ACC112 (cell line): Measurements from ENCODE around the gene HAAO.

Experiments used
- H2AFZ ChIP-seq: fragments of 200-600 bp; sonication (generic); one replicate; pipeline ENCODE4 v1.6.0; 2017; ENCODE audit warnings: antibody characterized with exemption, low read length; ENCODE audit not compliant: unreplicated experiment
- H3K27ac ChIP-seq: fragments of 200-600 bp; sonication (generic); 2 replicates; pipeline ENCODE4 v1.5.1; 2014; ENCODE audit warnings: low read depth, mild to moderate bottlenecking, antibody characterized with exemption, low read length, moderate library complexity
- H3K27me3 ChIP-seq: fragments of 200-600 bp; sonication (generic); 2 replicates; pipeline ENCODE4 v1.6.1; 2014; ENCODE audit warnings: mild to moderate bottlenecking, antibody characterized with exemption, low read length, moderate library complexity, mixed read lengths; ENCODE audit not compliant: insufficient read depth
- H3K36me3 ChIP-seq: fragments of 200-600 bp; sonication (generic); 2 replicates; pipeline ENCODE4 v1.6.1; 2016; ENCODE audit warnings: mild to moderate bottlenecking, antibody characterized with exemption, low read length, moderate library complexity, mixed read lengths; ENCODE audit not compliant: insufficient read depth
- H3K4me1 ChIP-seq: fragments of 200-600 bp; sonication (generic); one replicate; pipeline ENCODE4 v1.6.1; 2016; ENCODE audit warnings: low read length, mixed read lengths; ENCODE audit not compliant: insufficient read depth, unreplicated experiment, control insufficient read depth
- H3K4me3 ChIP-seq: fragments of 200-600 bp; sonication (generic); 2 replicates; pipeline ENCODE4 v1.5.1; 2014; ENCODE audit warnings: mild to moderate bottlenecking, low read depth, low read length
- H3K79me2 ChIP-seq: fragments of 200-600 bp; sonication (generic); one replicate; pipeline ENCODE4 v1.6.0; 2016; ENCODE audit warnings: low read length; ENCODE audit not compliant: control insufficient read depth, unreplicated experiment, insufficient read depth

HAAO gene

GRCh38 chr2:42765686-42766085 is 26.7 kb downstream of the HAAO start:
- no peak overlapping the region for H3K4me3 ChIP-seq
- no peaks in the 10 kb centered on the region for H3K79me2 ChIP-seq
- no peaks in the 10 kb centered on the region for H3K27me3 ChIP-seq
- no peaks in the 10 kb centered on the region for H3K4me1 ChIP-seq
- no peak overlapping the region for H2AFZ ChIP-seq
- H3K36me3 ChIP-seq, result no peaks in the 10 kb centered on the region
- no peak overlapping the region for H3K27ac ChIP-seq

DNA sequence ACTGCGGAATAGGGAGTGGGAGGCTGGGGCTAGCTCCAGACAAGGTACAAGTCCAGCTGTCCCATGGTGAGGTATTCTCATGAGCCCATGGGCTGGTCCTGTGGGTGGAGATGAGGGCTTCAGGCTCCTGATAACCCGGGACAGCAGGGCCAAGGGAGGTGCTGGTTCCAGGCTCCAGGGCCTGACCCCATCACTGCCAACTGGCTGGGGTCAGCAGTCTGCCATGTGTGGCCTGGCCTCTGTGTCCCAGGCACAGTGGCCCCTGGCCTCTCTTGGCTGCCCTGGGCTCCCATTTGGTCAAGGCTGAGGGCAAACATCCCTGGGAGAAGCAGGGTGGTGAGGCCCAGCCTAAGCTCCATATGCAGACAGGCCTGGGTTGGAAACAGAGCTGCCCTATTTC is 27.5 kb downstream of the HAAO start:
- Histone ChIP-seq H3K27me3 (no peaks in the 10 kb centered on the region), H3K36me3 (no peaks in the 10 kb centered on the region), H3K4me3 (no peak overlapping the region), H2AFZ (no peak overlapping the region), H3K27ac (no peak overlapping the region), H3K4me1 (no peaks in the 10 kb centered on the region), H3K79me2 (no peaks in the 10 kb centered on the region)

GRCh38 chr2:42764096-42764495 is 28.3 kb downstream of the HAAO start, which contains the start of gene OXER1:
TSS of gene OXER1 (minus strand) at chr2:42764135. CDS start at chr2:42764062, 73 bp downstream.
- Histone ChIP-seq H3K27me3 (no peaks in the 10 kb centered on the region), H3K4me1 (no peaks in the 10 kb centered on the region), H2AFZ (no peak within 1 kb of the TSS)

GRCh38 chr2:42762823-42763804 is 29.3 kb downstream of the HAAO start:
- H3K4me3 ChIP-seq, result no peak overlapping the region
- no peak overlapping the region for H2AFZ ChIP-seq
- H3K79me2 ChIP-seq, result no peaks in the 10 kb centered on the region
- H3K27me3 ChIP-seq, result no peaks in the 10 kb centered on the region
- H3K36me3 ChIP-seq, result no peaks in the 10 kb centered on the region
- no peaks in the 10 kb centered on the region for H3K4me1 ChIP-seq
- no peak overlapping the region for H3K27ac ChIP-seq

More at GRCh38 chr2:42764096-42764495, 28.3 kb downstream of the HAAO start, which contains the start of gene OXER1:
- no peak within 1 kb of the TSS for H3K27ac ChIP-seq
- no peak within 1 kb of the TSS for H3K4me3 ChIP-seq
- no peaks in the 10 kb centered on the region for H3K36me3 ChIP-seq
- no peaks in the 10 kb centered on the region for H3K79me2 ChIP-seq

DNA sequence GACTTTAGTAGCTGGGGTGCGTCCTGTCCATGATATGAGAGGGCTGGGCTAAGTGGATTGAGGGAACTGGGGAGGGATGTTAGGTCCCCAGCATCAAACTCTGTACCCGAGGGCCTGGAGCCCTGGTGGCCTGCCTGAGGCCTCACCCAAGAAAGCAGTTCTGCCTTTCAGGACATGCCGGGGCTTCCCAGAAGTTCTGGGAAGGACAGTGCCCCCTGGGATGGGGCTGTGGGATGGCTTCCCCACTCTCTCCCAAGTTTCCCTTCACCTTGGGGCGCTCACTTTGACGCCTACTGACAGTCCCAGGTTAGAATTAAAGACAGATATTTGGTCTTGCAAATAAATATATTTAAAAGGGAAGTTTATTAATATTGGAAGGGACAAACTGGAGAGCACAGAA is 30.2 kb downstream of the HAAO start:
- Histone ChIP-seq H3K36me3 (no peaks in the 10 kb centered on the region), H3K27me3 (no peaks in the 10 kb centered on the region), H2AFZ (no peak overlapping the region), H3K27ac (no peak overlapping the region), H3K4me3 (no peak overlapping the region), H3K79me2 (no peaks in the 10 kb centered on the region), H3K4me1 (no peaks in the 10 kb centered on the region)

GRCh38 chr2:42761554-42761953 is 30.8 kb downstream of the HAAO start:
- Histone ChIP-seq H3K36me3 (no peaks in the 10 kb centered on the region), H3K27me3 (no peaks in the 10 kb centered on the region), H3K79me2 (no peaks in the 10 kb centered on the region), H3K27ac (no peak overlapping the region), H2AFZ (no peak overlapping the region), H3K4me3 (no peak overlapping the region), H3K4me1 (no peaks in the 10 kb centered on the region)

GRCh38 chr2:42758751-42759150 is 33.6 kb downstream of the HAAO start:
- no peaks in the 10 kb centered on the region for H3K4me1 ChIP-seq
- H3K79me2 ChIP-seq, result no peaks in the 10 kb centered on the region
- H3K27me3 ChIP-seq, result no peaks in the 10 kb centered on the region
- H2AFZ ChIP-seq, result no peak overlapping the region
- no peak overlapping the region for H3K27ac ChIP-seq
- no peak overlapping the region for H3K4me3 ChIP-seq
- no peaks in the 10 kb centered on the region for H3K36me3 ChIP-seq

GRCh38 chr2:42757981-42758740 is 34.2 kb downstream of the HAAO start:
- Histone ChIP-seq H3K36me3 (no peaks in the 10 kb centered on the region), H3K4me1 (no peaks in the 10 kb centered on the region), H3K27me3 (no peaks in the 10 kb centered on the region), H3K27ac (no peak overlapping the region), H2AFZ (no peak overlapping the region), H3K4me3 (no peak overlapping the region), H3K79me2 (no peaks in the 10 kb centered on the region)

- Histone ChIP-seq H3K79me2 (no peaks in the 10 kb centered on the region), H3K36me3 (no peaks in the 10 kb centered on the region), H3K4me3 (no peak overlapping the region), H3K4me1 (no peaks in the 10 kb centered on the region), H3K27me3 (no peaks in the 10 kb centered on the region), H2AFZ (no peak overlapping the region), H3K27ac (no peak overlapping the region)
Observed at GRCh38 chr2:42756966-42757513, 35.3 kb downstream of the HAAO start.

DNA sequence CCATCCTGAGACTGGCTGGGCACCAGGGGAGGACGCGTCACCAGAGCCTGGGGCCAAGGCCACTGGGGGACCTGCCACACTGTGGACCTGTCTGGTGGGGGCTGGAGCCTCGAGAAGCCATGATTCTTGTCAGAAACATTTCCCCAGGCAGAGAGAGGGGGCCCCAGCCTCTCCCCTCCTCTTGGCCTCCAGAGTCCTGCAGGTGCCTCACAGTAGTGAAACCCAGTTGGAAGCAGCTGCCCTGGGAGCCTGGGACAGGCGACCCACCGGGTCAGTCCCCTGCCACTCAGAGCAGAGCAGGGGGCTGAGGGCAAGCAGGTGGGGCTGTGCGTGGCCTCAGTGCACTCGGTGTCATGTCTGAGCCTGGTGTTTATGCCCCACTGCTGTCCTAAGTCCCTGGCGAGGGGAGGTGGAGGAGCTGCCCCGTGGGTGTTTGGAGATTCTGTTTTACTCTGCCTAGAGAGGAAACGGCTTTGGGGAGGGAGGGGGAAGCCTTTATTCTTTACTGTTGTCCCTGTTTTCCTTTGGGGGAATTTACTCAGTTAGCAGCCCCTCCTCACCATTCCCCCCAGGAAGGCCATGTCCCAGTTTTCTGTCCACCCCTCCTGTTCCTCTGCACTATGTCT is 36.1 kb downstream of the HAAO start:
- Histone ChIP-seq H3K36me3 (no peaks in the 10 kb centered on the region), H3K4me3 (no peak overlapping the region), H2AFZ (no peak overlapping the region), H3K27me3 (no peaks in the 10 kb centered on the region), H3K79me2 (no peaks in the 10 kb centered on the region), H3K27ac (no peak overlapping the region), H3K4me1 (no peaks in the 10 kb centered on the region)
